HG03575 (cell line): ENCODE measurements around the gene INO80B.
A peak's percentile ranks its signal among the peaks of the same experiment; 100 is the strongest.
"Not testable (repeated sequence)": the region's sequence is repeated elsewhere in the genome, so short reads cannot be mapped to it uniquely, and the experiment has no call there.

Experiments
- ATAC-seq: cut with Tn5 transposase; IDR thresholded peaks from one replicate; pipeline ENCODE4 v1.9.1; 2021; ENCODE audit not compliant: unreplicated experiment, insufficient number of reproducible peaks, low FRiP score; ENCODE audit errors: extremely low read depth

The INO80B gene

GRCh38 chr2:74454654-74455511 lies at the start of gene INO80B:
Gene INO80B, plus strand, starts transcription at chr2:74455087. Its CDS starts 30 bp downstream, at chr2:74455117.
- ATAC-seq: peak; percentile 38

- ATAC-seq: no peak
These were observed 48.9 kb upstream of the INO80B start for GRCh38 chr2:74406035-74406434.

GRCh38 chr2:74407682-74408081 lies 47.2 kb upstream of the INO80B start:
- ATAC-seq: no peak

GRCh38 chr2:74413001-74413698 lies 41.7 kb upstream of the INO80B start:
- ATAC-seq: no peak

GRCh38 chr2:74414441-74414840 lies 40.4 kb upstream of the INO80B start:
- no peak for ATAC-seq

GRCh38 chr2:74414881-74415761 lies 39.8 kb upstream of the INO80B start:
- ATAC-seq: no peak

GRCh38 chr2:74415762-74416395 lies 39.0 kb upstream of the INO80B start:
- ATAC-seq: no peak

- ATAC-seq: no peak
These were observed 38.1 kb upstream of the INO80B start for GRCh38 chr2:74416778-74417177.

- ATAC-seq: no peak
These were observed 37.7 kb upstream of the INO80B start for GRCh38 chr2:74417197-74417596.

- no peak for ATAC-seq
These were observed 37.1 kb upstream of the INO80B start for GRCh38 chr2:74417763-74418162.

GRCh38 chr2:74418312-74418711 lies 36.6 kb upstream of the INO80B start:
- no peak for ATAC-seq

- ATAC-seq: no peak
These were observed 35.5 kb upstream of the INO80B start for GRCh38 chr2:74419345-74419744.

GRCh38 chr2:74420006-74420405 lies 34.9 kb upstream of the INO80B start:
- ATAC-seq: no peak

- not testable (repeated sequence) for ATAC-seq
These were observed 34.3 kb upstream of the INO80B start for GRCh38 chr2:74420443-74421103.

- peak; percentile 47 for ATAC-seq
These were observed 33.5 kb upstream of the INO80B start, which contains the start of the genes C2orf81 and WDR54 for GRCh38 chr2:74421221-74421870. Gene C2orf81, minus strand, starts transcription at chr2:74421619. Its CDS starts 59 bp downstream, at chr2:74421560. Gene WDR54, plus strand, starts transcription at chr2:74421730. Its CDS starts 424 bp downstream, at chr2:74422154.

- ATAC-seq: no peak
These were observed 31.4 kb upstream of the INO80B start for GRCh38 chr2:74423231-74424095.
